Measurements from ENCODE around the gene RPGRIP1L. TPM values are rescaled to one million over a fixed set of nuclear protein-coding genes. Genes with fewer than 3 reads are reported as not detected.

Gene RPGRIP1L
- total and polyA plus RNA-seq, 9 of the 15 experiments (the other 6 are each of a cell fraction or from before 2014, with no cell fraction given): 3.2 to 7.7 (median 5.8) TPM

- H3K27me3 ChIP-seq (ENCODE audit: control insufficient read depth in 2 of 2, insufficient read depth in 2 of 2, low read length in 2 of 2): no peaks in the 10 kb centered on the region
- no peaks in the 10 kb centered on the region for H3K36me3 ChIP-seq (ENCODE audit: control insufficient read depth, insufficient read depth, low read length)
- intact Hi-C loops (cut with micrococcal nuclease) (no loop called here), in situ Hi-C loops (cut with MboI) (no loop called here)
- no peak overlapping the region for H3K27ac ChIP-seq (ENCODE audit: extremely low read depth, low read depth, low read length)
- H3K9ac ChIP-seq (ENCODE audit: insufficient read depth in 1 of 2, low read depth in 2 of 2, low read length in 2 of 2): no peak overlapping the region
- DNase-seq (ENCODE audit: extremely low read depth in 1 of 4, low spot score in 3 of 4) (peak in 3 of 4 experiments; percentile 25 to 52 (median 35)), FAIRE-seq (peak; percentile 78), ATAC-seq (peak; percentile 79)
- no peak overlapping the region for H3K4me3 ChIP-seq
- no peaks in the 10 kb centered on the region for H4K20me1 ChIP-seq (replicated peaks; ENCODE audit: control insufficient read depth, insufficient read depth, low read length)
- POLR2A ChIA-PET: interaction anchor here (0.8 kb wide), 1 partner anchor 13 kb away, joined by 3 read pairs; no protein-coding TSS in a partner anchor
- H3K79me2 ChIP-seq (ENCODE audit: control insufficient read depth, insufficient read depth, low read length): no peaks in the 10 kb centered on the region
- BruUV-seq (replicated peaks): no TSS peak
- H3K9me1 ChIP-seq (ENCODE audit: control insufficient read depth, insufficient read depth, low read length): no peaks in the 10 kb centered on the region
- H2AFZ ChIP-seq (ENCODE audit: low read depth, low read length): no peak overlapping the region
- WGBS (ENCODE audit: insufficient coverage, low coverage, missing lambda C conversion rate): 41% methylated on average over 3 of the region's 3 CpGs
- H3K9me3 ChIP-seq (replicated peaks; ENCODE audit: control insufficient read depth, insufficient read depth, low read depth, low read length): no peaks in the 10 kb centered on the region
- H3K4me1 ChIP-seq (replicated peaks in 1 of 2; ENCODE audit: control insufficient read depth in 2 of 2, insufficient read depth in 2 of 2, low read length in 2 of 2): peaks cover 0 to 3% of the 10 kb centered on the region in 2 experiments; a peak in 1 of 5 replicates
- no peak overlapping the region for H3K4me2 ChIP-seq (ENCODE audit: insufficient read depth, low read length)
- CTCF ChIA-PET (ENCODE audit: low intra/inter-chr PET ratio): interaction anchor here (0.8 kb wide), 1 partner anchor 1214 kb away, joined by 7 read pairs; no protein-coding TSS in a partner anchor
- TF ChIP-seq ID3 (CRISPR knock-in tag; IDR thresholded peaks at IDR 0.05) (no peak), ID3 (tag; IDR thresholded peaks at IDR 0.05) (no peak), ZFP36 (IDR thresholded peaks at IDR 0.05; ENCODE audit: low read depth, low read length, partially characterized antibody) (peak; percentile 94), OTX1 (CRISPR knock-in tag; IDR thresholded peaks at IDR 0.05) (no peak), TRIM28 (IDR thresholded peaks at IDR 0.05) (peak; percentile 83), JUNB (CRISPR knock-in tag; conservative IDR thresholded peaks at IDR 0.05) (no peak), ZNF407 (IDR thresholded peaks at IDR 0.05; ENCODE audit: low read depth) (peak; percentile 63; the same call in 1 of the 2 replicates), CBX3 (IDR thresholded peaks at IDR 0.05; ENCODE audit: borderline replicate concordance in 1 of 2, low read length in 2 of 2) (peak in 1 of 2 experiments; percentile 39; a peak in 1 of 3 replicates), TRIM24 (IDR thresholded peaks at IDR 0.05) (peak in 1 of 2 experiments; percentile 25; a peak in 1 of 4 replicates), IRF2 (CRISPR knock-in tag; IDR thresholded peaks at IDR 0.05) (no peak), CTCFL (IDR thresholded peaks at IDR 0.05; ENCODE audit: borderline replicate concordance, insufficient read depth, low read depth, low read length, poor library complexity, severe bottlenecking) (peak; percentile 21)
Measured at GRCh38 chr16:53743149-53743566, 39.5 kb upstream of the RPGRIP1L start.
